Activated CD4-positive, alpha-beta T cell treated with anti-CD3 and anti-CD28 coated beads, Interleukin-2, amount 10 ng/mL, durations not matched to agents 24 days and 14 days (primary cell): ENCODE data around the gene LRRC2. TPM values are rescaled to one million over a fixed set of nuclear protein-coding genes. Genes with fewer than 3 reads are reported as not detected.
A peak's percentile ranks its signal among the peaks of the same experiment; 100 is the strongest.

Source experiments
- DNase-seq: peaks from one replicate; pipeline ENCODE4 v3.0.0; 2022
- H3K27ac Mint-ChIP-seq: one replicate; pipeline ENCODE4 v1.8.0; 2022; ENCODE audit warnings: mild to moderate bottlenecking, mixed read lengths
- H3K27me3 Mint-ChIP-seq: one replicate; pipeline ENCODE4 v1.8.0; 2022; ENCODE audit warnings: mixed read lengths
- H3K36me3 Mint-ChIP-seq: one replicate; pipeline ENCODE4 v1.8.0; 2022; ENCODE audit warnings: low read depth, mild to moderate bottlenecking, mixed read lengths
- H3K4me1 Mint-ChIP-seq: one replicate; pipeline ENCODE4 v1.8.0; 2021; ENCODE audit warnings: mixed read lengths
- H3K4me3 Mint-ChIP-seq: one replicate; pipeline ENCODE4 v1.8.0; 2022; ENCODE audit warnings: mild to moderate bottlenecking, moderate library complexity, mixed read lengths
- H3K9me3 Mint-ChIP-seq: one replicate; pipeline ENCODE4 v1.8.0; 2021; ENCODE audit warnings: mixed read lengths
- intact Hi-C: fragments of 100-400 bp; cut with micrococcal nuclease; formaldehyde crosslinking; loops from one replicate; pipeline ENCODE4 v1.15.1; 2023
- total RNA-seq: library from RNA; stranded (reverse); gene quantifications from 2 replicates; pipeline ENCODE4 v1.2.3, GENCODE V29; 2022

Gene LRRC2
- not detected in 2 replicates for total RNA-seq

GRCh38 chr3:46566040-46566641 is at the start of gene LRRC2:
TSS of gene LRRC2 (minus strand) at chr3:46566302. CDS start at chr3:46551591, 14,711 bp downstream.
- peaks cover 4% of the 10 kb centered on the region for H3K9me3 Mint-ChIP-seq
- peaks cover 53% of the 10 kb centered on the region for H3K27me3 Mint-ChIP-seq
- H3K27ac Mint-ChIP-seq = no peak within 1 kb of the TSS
- intact Hi-C loops = no loop called here
- peak within 1 kb of the TSS; percentile 67 for H3K4me3 Mint-ChIP-seq
- DNase-seq = peak; percentile 80
- H3K36me3 Mint-ChIP-seq = no peaks in the 10 kb centered on the region
- H3K4me1 Mint-ChIP-seq = peaks cover 12% of the 10 kb centered on the region

GRCh38 chr3:46615050-46615775 is 49.1 kb upstream of the LRRC2 start:
- Mint-ChIP-seq H3K36me3 (no peaks in the 10 kb centered on the region), H3K4me1 (no peaks in the 10 kb centered on the region), H3K9me3 (no peaks in the 10 kb centered on the region), H3K27ac (no peak overlapping the region), H3K4me3 (no peak overlapping the region), H3K27me3 (peaks cover 49% of the 10 kb centered on the region)
- DNase-seq = no peak
- intact Hi-C loops = no loop called here

GRCh38 chr3:46614431-46614830 is 48.3 kb upstream of the LRRC2 start:
- H3K4me3 Mint-ChIP-seq = no peak overlapping the region
- no peaks in the 10 kb centered on the region for H3K9me3 Mint-ChIP-seq
- no peaks in the 10 kb centered on the region for H3K36me3 Mint-ChIP-seq
- H3K27me3 Mint-ChIP-seq = peaks cover 45% of the 10 kb centered on the region
- intact Hi-C loops = no loop called here
- no peak for DNase-seq
- no peak overlapping the region for H3K27ac Mint-ChIP-seq
- H3K4me1 Mint-ChIP-seq = no peaks in the 10 kb centered on the region

GRCh38 chr3:46613313-46614005 is 47.4 kb upstream of the LRRC2 start:
- intact Hi-C loops = no loop called here

DNA sequence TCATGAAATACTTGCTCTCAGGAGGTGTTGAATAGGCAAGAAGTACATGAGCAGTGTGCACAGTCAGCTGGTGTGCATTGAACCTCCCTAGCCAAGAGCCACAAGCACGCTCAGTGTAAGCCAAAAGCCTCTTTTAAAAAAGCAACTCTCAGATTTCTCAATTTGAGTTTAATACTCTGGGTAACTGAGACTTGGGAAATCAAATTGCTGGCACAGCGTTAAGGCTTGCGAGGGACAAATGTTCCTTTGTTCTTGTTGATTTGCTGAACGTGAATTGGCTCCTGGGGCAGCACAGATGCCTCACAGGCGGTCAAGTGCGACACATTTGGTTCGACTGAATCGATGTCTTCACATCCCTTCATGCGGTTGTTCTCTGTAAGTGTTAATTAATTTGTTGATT is 46.2 kb upstream of the LRRC2 start, which contains the start of gene FAM240A:
Gene FAM240A, plus strand, starts transcription at position 202 of the 400 bp plus-strand sequence. Its CDS starts 159 bp downstream, at position 361.
- no peak for DNase-seq
- Mint-ChIP-seq H3K9me3 (no peaks in the 10 kb centered on the region), H3K27ac (no peak within 1 kb of the TSS), H3K4me1 (no peaks in the 10 kb centered on the region), H3K27me3 (peaks cover 41% of the 10 kb centered on the region), H3K36me3 (no peaks in the 10 kb centered on the region), H3K4me3 (no peak within 1 kb of the TSS)
- intact Hi-C loops = no loop called here

More at GRCh38 chr3:46613313-46614005, 47.4 kb upstream of the LRRC2 start:
- Mint-ChIP-seq H3K27me3 (peaks cover 40% of the 10 kb centered on the region), H3K36me3 (no peaks in the 10 kb centered on the region), H3K4me1 (no peaks in the 10 kb centered on the region), H3K9me3 (no peaks in the 10 kb centered on the region), H3K27ac (no peak overlapping the region), H3K4me3 (no peak overlapping the region)
- DNase-seq = no peak

- Mint-ChIP-seq H3K4me1 (no peaks in the 10 kb centered on the region), H3K4me3 (no peak overlapping the region), H3K27me3 (peaks cover 31% of the 10 kb centered on the region), H3K36me3 (no peaks in the 10 kb centered on the region), H3K27ac (no peak overlapping the region), H3K9me3 (no peaks in the 10 kb centered on the region)
- DNase-seq = no peak
- intact Hi-C loops = no loop called here
These were observed 44.0 kb upstream of the LRRC2 start for GRCh38 chr3:46609944-46610722.

GRCh38 chr3:46609212-46609721 is 43.2 kb upstream of the LRRC2 start:
- no peak overlapping the region for H3K27ac Mint-ChIP-seq
- no peaks in the 10 kb centered on the region for H3K9me3 Mint-ChIP-seq
- peaks cover 25% of the 10 kb centered on the region for H3K27me3 Mint-ChIP-seq
- H3K4me1 Mint-ChIP-seq = no peaks in the 10 kb centered on the region
- intact Hi-C loops = no loop called here
- H3K36me3 Mint-ChIP-seq = no peaks in the 10 kb centered on the region
- DNase-seq = no peak
- no peak overlapping the region for H3K4me3 Mint-ChIP-seq

- H3K27me3 Mint-ChIP-seq = peaks cover 21% of the 10 kb centered on the region
- H3K9me3 Mint-ChIP-seq = no peaks in the 10 kb centered on the region
- no peaks in the 10 kb centered on the region for H3K36me3 Mint-ChIP-seq
- no peak for DNase-seq
- H3K4me3 Mint-ChIP-seq = no peak overlapping the region
- no peak overlapping the region for H3K27ac Mint-ChIP-seq
- intact Hi-C loops = no loop called here
- H3K4me1 Mint-ChIP-seq = no peaks in the 10 kb centered on the region
These were observed 41.5 kb upstream of the LRRC2 start for GRCh38 chr3:46607603-46608028.

- no peak overlapping the region for H3K4me3 Mint-ChIP-seq
- no peaks in the 10 kb centered on the region for H3K36me3 Mint-ChIP-seq
- H3K4me1 Mint-ChIP-seq = no peaks in the 10 kb centered on the region
- H3K27me3 Mint-ChIP-seq = peaks cover 5% of the 10 kb centered on the region
- intact Hi-C loops = no loop called here
- no peak overlapping the region for H3K27ac Mint-ChIP-seq
- no peaks in the 10 kb centered on the region for H3K9me3 Mint-ChIP-seq
- DNase-seq = no peak
These were observed 38.0 kb upstream of the LRRC2 start for GRCh38 chr3:46604127-46604526.

- no peak for DNase-seq
- Mint-ChIP-seq H3K4me3 (no peak overlapping the region), H3K36me3 (no peaks in the 10 kb centered on the region), H3K27me3 (peaks cover 6% of the 10 kb centered on the region), H3K4me1 (no peaks in the 10 kb centered on the region), H3K27ac (no peak overlapping the region), H3K9me3 (no peaks in the 10 kb centered on the region)
- intact Hi-C loops = no loop called here
These were observed 37.4 kb upstream of the LRRC2 start for GRCh38 chr3:46603446-46604046.

- no peak overlapping the region for H3K4me3 Mint-ChIP-seq
- no peaks in the 10 kb centered on the region for H3K4me1 Mint-ChIP-seq
- H3K9me3 Mint-ChIP-seq = no peaks in the 10 kb centered on the region
- H3K27me3 Mint-ChIP-seq = peaks cover 7% of the 10 kb centered on the region
- intact Hi-C loops = no loop called here
- DNase-seq = no peak
- no peaks in the 10 kb centered on the region for H3K36me3 Mint-ChIP-seq
- H3K27ac Mint-ChIP-seq = no peak overlapping the region
These were observed 33.5 kb upstream of the LRRC2 start for GRCh38 chr3:46599590-46599989.

GRCh38 chr3:46595819-46596314 is 29.8 kb upstream of the LRRC2 start:
- no peak for DNase-seq
- Mint-ChIP-seq H3K9me3 (no peaks in the 10 kb centered on the region), H3K36me3 (no peaks in the 10 kb centered on the region), H3K4me3 (no peak overlapping the region), H3K4me1 (no peaks in the 10 kb centered on the region), H3K27ac (no peak overlapping the region), H3K27me3 (peaks cover 22% of the 10 kb centered on the region)
- intact Hi-C loops = no loop called here

DNA sequence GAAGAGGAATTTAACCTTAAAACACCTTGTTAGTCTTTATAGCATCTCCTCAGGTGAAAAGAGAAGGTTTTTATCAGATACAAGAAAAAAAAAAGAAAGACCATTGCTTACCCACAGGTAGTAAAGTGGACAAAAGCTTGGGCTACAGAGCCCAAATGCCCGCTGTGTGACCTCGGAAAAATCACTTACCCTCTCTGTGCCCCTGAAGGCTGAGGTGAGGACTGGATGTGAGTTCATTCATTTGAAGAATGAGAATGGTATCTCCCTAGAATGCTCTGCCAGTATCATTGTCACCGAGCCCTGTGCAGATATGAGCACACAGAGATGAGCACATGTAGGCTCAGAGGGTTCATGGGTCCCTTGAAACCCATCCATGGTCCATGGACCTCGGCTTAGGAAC is 28.6 kb upstream of the LRRC2 start:
- peaks cover 24% of the 10 kb centered on the region for H3K27me3 Mint-ChIP-seq
- intact Hi-C loops = no loop called here
- no peak overlapping the region for H3K27ac Mint-ChIP-seq
- H3K36me3 Mint-ChIP-seq = no peaks in the 10 kb centered on the region
- H3K9me3 Mint-ChIP-seq = no peaks in the 10 kb centered on the region
- no peak for DNase-seq
- H3K4me1 Mint-ChIP-seq = no peaks in the 10 kb centered on the region
- no peak overlapping the region for H3K4me3 Mint-ChIP-seq
